Measurements from ENCODE around the gene ADIRF.
"Not testable (repeated sequence)": the region's sequence is repeated elsewhere in the genome, so short reads cannot be mapped to it uniquely, and the experiment has no call there.

Gene ADIRF

DNA sequence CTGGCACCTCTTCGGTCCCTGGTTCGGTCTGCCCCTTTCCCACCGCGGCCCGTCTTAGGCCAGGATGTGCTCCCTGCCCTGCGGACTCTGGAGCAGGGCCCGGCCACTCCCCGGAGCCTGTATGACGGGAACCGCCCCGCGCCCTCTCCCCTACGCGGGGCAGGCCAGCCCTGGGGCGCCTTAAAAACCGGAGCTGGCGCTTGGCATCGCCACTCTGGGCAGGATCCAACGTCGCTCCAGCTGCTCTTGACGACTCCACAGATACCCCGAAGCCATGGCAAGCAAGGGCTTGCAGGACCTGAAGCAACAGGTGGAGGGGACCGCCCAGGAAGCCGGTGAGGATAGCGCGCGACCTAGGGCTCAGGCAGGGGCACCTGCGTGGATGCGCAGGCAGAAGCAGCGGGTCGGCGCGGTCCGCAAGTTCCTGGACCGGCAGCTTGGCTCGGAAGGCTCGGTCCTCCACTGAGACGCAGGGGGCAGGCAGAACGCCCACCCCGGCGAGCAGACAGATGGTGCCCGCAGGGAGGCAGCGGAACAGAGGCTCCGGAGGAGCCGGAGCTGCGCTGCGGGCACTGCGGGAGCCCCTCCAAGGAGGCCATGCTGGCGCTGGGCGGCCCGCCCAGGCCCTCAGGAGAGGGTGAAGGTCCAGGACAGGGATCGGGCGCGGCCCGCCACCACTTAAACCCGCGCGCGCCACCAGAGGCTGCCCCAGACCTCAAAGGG is at the start of gene ADIRF:
Gene ADIRF, plus strand, starts transcription at position 212 of the 723 bp plus-strand sequence. Its CDS starts 63 bp downstream, at position 275.
- Mint-ChIP-seq H3K9me3 (no peaks in the 10 kb centered on the region), H3K4me1 (peaks cover 21% of the 10 kb centered on the region), H3K36me3 (no peaks in the 10 kb centered on the region), H3K27me3 (no peaks in the 10 kb centered on the region), H3K27ac (no peak within 1 kb of the TSS), H3K4me3 (no peak within 1 kb of the TSS)
- ATAC-seq (ENCODE audit: low read depth), result no peak
- no peak for DNase-seq (ENCODE audit: low spot score in 2 of 2)

DNA sequence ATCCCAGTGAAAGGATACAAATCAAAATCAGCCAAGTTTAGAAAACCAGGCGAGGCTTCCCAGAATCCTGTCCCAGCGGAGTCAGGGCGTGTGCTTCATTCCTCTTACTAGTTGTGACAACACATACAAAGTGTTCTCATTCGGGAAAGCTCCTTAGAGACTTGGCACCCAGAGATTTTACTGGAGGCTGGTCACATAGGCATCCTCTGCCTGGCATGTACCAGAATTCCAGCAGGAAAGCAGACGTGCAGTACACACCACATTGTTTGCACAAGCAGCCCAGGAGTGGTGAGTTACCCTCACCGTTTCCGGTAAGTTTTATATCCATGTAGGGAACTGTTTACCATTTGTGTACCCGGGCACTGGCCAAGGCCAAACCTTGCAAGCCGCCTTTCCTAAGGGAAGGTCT is 45.7 kb upstream of the ADIRF start:
- Mint-ChIP-seq H3K9me3 (no peaks in the 10 kb centered on the region), H3K4me3 (no peak overlapping the region), H3K36me3 (peaks cover 18% of the 10 kb centered on the region), H3K27ac (no peak overlapping the region), H3K4me1 (no peaks in the 10 kb centered on the region), H3K27me3 (no peaks in the 10 kb centered on the region)
- DNase-seq (ENCODE audit: low spot score in 2 of 2), result no peak
- no peak for ATAC-seq (ENCODE audit: low read depth)

DNA sequence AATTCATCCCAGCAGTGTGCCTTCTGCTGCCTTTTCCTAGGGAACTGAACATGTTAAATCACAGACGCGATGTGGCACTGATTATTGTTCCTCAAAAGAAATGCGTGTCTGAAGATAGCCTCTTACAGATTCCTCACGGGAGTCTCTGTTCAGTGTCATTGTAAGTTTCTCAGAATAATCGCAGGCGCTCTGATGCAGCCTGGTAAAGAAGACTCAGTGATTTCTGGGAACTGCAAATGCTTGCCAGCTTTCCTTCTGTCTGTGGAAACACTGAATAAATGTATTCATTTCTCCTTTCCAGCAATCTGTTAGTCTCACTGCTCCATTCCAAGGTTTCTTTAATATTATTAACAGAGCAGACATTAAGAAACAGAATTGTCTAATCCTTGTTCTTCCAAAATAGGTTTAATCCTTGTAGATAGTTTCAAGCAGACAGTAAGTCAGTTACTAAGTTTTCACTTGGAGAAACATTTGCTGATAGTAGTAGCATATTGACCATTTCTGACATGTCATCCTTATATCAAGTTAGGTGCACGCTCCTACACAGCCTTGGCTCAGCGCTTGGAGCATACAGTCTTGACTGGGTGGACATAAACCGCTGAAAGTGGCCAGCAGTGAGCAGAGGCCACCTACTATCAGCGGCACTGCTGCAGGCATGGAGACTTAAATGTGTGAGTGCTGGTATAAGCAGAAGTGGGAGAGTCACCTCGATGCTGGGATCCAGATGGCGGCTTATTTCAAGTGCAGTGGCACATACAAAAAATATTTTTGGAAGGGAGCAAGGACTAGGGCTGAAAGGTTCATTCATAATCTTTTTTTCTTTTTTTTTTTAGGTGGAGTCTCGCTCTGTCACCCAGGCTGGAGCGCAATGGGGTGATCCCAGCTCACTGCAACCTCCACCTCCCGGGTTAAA is 38.6 kb upstream of the ADIRF start:
- DNase-seq (ENCODE audit: low spot score in 2 of 2), result no peak
- Mint-ChIP-seq H3K9me3 (no peaks in the 10 kb centered on the region), H3K4me3 (no peak overlapping the region), H3K4me1 (no peaks in the 10 kb centered on the region), H3K27me3 (no peaks in the 10 kb centered on the region), H3K27ac (no peak overlapping the region), H3K36me3 (peaks cover 3% of the 10 kb centered on the region)
- ATAC-seq (ENCODE audit: low read depth), result no peak

DNA sequence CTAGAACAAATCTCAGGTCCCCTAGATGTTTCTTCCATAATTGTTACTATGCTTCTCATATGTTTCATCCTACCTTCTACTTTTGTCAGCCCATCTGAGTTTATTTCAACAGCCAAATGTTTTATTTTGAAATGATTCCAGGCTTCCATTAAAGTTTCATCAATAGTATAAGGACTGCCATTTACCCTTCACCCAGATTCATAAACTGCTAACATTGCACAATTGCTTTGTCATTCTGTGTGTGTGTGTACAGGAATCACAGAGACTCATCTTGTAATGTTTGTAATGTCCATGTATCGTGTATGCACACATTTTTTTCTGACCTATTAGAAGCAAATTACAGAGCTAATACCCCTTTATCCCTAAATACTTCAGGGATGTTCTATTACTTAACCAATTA is 36.4 kb upstream of the ADIRF start:
- no peaks in the 10 kb centered on the region for H3K4me1 Mint-ChIP-seq
- no peak overlapping the region for H3K4me3 Mint-ChIP-seq
- no peak overlapping the region for H3K27ac Mint-ChIP-seq
- no peaks in the 10 kb centered on the region for H3K9me3 Mint-ChIP-seq
- no peaks in the 10 kb centered on the region for H3K27me3 Mint-ChIP-seq
- DNase-seq (ENCODE audit: low spot score in 2 of 2), result no peak
- ATAC-seq (ENCODE audit: low read depth), result no peak
- H3K36me3 Mint-ChIP-seq, result peaks cover 3% of the 10 kb centered on the region

DNA sequence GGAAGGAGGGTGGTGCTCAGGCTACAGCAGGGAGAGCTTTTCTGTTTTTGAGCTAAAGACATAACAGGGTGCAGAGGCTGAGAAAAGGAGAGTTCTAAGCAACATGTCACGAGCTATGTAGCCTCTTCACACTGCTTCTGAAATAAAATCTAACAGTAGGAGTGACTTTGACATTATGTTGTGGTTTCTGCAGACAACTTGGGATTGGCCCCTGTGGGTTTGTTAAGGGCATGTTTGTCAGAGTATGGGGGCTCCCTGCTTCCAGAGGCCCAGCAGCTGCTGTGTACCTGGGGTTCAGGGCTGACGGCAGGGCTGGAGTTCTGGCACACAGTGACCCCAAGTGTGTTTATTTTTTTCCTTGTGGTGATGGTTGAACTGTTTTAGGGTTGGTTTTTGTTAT is 35.6 kb upstream of the ADIRF start:
- DNase-seq (ENCODE audit: low spot score in 2 of 2) (no peak), ATAC-seq (ENCODE audit: low read depth) (no peak)
- Mint-ChIP-seq H3K9me3 (no peaks in the 10 kb centered on the region), H3K27me3 (no peaks in the 10 kb centered on the region), H3K4me3 (no peak overlapping the region), H3K27ac (no peak overlapping the region), H3K4me1 (no peaks in the 10 kb centered on the region), H3K36me3 (peaks cover 3% of the 10 kb centered on the region)

DNA sequence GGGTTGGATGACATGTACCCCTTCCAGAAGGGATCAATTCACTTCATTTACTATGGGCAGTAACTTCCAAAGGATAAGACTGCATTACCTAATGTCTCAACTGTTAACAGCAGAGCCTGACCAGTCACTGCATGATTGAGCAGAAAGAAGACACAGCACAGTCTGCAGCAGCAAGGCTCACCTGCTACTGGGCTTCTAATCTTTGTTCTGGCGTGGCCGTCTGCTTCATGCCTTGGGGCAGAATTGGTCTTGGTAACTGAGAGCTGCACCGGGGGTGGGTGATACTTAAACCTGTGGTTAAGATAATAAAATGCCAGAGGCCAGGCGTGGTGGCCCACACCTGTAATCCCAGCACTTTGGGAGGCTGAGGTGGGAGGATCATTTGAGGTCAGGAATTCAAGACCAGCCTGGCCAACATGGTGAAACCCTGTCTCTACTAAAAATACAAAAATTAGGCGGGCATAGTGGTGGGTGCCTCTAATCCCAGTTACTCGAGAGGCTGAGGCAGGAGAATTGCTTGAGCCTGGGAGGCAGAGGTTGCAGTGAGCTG is 34.0 kb upstream of the ADIRF start:
- not testable (repeated sequence) for H3K27ac Mint-ChIP-seq, H3K9me3 Mint-ChIP-seq, H3K4me1 Mint-ChIP-seq

DNA sequence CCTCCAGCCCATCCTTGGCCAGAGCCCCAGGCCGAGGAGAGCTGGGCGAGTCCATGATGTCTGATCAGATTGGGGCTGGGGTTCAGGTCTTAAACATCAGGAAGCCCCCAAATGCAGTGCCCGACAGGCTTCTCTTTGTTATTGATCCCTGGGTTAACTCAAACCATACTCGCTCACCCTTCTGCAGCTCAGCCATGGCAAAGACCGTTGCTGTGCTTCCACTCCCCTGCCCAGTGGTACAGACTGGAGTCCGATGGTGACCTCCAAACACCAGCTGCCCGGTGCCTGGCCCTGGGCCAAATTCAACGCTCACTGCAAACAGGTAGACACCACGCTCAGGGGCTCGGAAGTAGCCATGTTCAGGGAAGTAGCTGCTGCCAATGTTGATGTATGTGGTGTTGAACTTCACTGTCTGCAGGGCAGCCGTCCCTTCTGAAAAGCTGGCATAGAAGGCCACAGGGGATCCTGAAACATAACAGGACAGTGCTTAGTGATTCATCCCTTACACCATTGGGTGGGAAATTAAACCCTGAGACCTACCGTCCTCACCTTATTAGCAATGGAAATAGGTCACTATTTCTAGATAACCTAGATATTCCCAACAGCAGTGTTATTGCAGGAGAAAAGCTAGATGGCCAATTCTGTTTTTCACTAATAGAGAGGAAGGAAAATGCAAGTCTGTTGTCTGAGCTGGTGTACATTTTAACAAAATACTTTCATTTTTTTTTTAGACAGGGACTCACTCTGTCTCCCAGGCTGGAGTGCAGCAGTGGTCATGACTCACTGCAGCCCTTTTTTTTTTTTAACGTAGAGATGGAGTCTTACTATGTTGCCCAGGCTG is 31.4 kb upstream of the ADIRF start:
- Mint-ChIP-seq H3K27ac (no peak overlapping the region), H3K27me3 (no peaks in the 10 kb centered on the region), H3K36me3 (no peaks in the 10 kb centered on the region), H3K4me3 (no peak overlapping the region), H3K4me1 (peaks cover 2% of the 10 kb centered on the region), H3K9me3 (no peaks in the 10 kb centered on the region)
- DNase-seq (ENCODE audit: low spot score in 2 of 2), result no peak
- ATAC-seq (ENCODE audit: low read depth), result no peak

More for the DNA sequence above, 34.0 kb upstream of the ADIRF start:
- not testable (repeated sequence) for H3K27me3 Mint-ChIP-seq; ATAC-seq (ENCODE audit: low read depth); DNase-seq (ENCODE audit: low spot score in 2 of 2); H3K36me3 Mint-ChIP-seq; H3K4me3 Mint-ChIP-seq

DNA sequence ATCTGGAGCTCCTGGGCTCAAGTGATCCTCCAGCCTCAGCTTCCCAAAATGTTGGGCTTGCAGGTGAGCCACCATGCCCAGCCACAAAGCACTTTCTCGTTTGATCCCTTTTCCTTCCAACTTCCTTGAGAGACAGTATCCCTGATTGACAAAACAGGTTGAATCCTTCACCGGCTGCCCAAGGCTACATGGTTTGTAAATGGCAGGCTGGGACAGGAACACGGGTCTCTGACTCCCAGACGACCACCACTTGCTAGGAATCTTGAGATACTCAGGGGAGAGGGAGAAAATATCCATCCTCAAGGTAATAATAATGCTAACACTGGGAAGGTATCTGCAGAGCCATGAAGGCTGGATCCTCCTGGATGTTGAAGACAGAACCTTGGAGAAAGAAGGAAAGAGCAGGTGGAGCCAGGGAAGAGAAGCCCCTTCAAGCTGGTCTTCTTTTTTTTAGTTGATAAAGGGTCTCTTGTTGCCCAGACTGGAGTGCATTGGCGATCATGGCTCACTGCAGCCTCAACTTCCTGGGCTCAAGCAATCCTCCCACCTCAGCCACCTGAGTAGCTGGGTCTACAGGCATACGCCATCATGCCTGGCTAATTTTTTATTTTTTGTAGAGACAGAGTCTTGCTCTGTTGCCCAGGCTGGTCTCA is 30.7 kb upstream of the ADIRF start:
- Mint-ChIP-seq H3K36me3 (no peaks in the 10 kb centered on the region), H3K4me1 (peaks cover 2% of the 10 kb centered on the region), H3K9me3 (no peaks in the 10 kb centered on the region), H3K4me3 (no peak overlapping the region), H3K27ac (no peak overlapping the region), H3K27me3 (no peaks in the 10 kb centered on the region)
- no peak for ATAC-seq (ENCODE audit: low read depth)
- no peak for DNase-seq (ENCODE audit: low spot score in 2 of 2)

DNA sequence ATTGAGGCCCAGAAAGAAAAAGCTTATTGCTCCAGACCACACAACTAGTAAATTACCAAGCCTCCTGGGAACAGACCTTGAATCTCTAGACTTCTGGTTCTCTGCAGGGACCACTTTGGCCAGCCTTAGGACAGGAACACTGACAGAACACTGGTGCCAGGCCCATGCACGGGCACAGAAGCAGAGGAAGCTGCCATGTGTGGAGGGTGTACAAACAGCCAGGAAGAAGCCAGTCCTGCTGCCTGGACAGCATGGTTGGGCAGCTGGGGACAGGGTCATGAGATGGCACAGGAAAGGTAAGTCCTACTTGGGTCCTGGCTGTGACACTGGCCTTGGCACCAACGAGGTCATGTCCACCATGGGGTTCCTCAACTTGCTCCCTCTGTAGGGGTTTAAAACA is 30.0 kb upstream of the ADIRF start:
- ATAC-seq (ENCODE audit: low read depth) (no peak), DNase-seq (ENCODE audit: low spot score in 2 of 2) (no peak)
- H3K27ac Mint-ChIP-seq, result no peak overlapping the region
- no peaks in the 10 kb centered on the region for H3K27me3 Mint-ChIP-seq
- peaks cover 2% of the 10 kb centered on the region for H3K4me1 Mint-ChIP-seq
- no peaks in the 10 kb centered on the region for H3K36me3 Mint-ChIP-seq
- H3K4me3 Mint-ChIP-seq, result no peak overlapping the region
- H3K9me3 Mint-ChIP-seq, result no peaks in the 10 kb centered on the region

DNA sequence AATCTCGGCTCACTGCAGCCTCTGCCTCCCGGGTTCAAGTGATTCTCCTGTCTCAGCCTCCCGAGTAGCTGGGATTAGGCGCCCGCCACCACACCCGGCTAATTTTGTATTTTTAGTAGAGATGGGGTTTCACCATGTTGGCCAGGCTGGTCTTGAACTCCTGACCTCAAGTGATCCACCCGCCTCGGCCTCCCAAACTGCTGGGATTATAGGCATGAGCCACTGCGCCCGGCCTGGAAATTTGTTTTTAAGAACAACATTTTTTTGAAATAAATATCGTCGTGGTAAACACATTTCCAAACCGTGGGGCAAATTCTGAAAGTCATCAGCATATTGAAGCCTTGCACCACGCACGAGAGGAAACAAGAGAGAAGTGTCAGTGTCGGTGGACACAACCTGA is 28.2 kb upstream of the ADIRF start:
- not testable (repeated sequence) for DNase-seq (ENCODE audit: low spot score in 2 of 2); ATAC-seq (ENCODE audit: low read depth); H3K9me3 Mint-ChIP-seq; H3K27ac Mint-ChIP-seq; H3K4me1 Mint-ChIP-seq; H3K4me3 Mint-ChIP-seq; H3K27me3 Mint-ChIP-seq; H3K36me3 Mint-ChIP-seq

DNA sequence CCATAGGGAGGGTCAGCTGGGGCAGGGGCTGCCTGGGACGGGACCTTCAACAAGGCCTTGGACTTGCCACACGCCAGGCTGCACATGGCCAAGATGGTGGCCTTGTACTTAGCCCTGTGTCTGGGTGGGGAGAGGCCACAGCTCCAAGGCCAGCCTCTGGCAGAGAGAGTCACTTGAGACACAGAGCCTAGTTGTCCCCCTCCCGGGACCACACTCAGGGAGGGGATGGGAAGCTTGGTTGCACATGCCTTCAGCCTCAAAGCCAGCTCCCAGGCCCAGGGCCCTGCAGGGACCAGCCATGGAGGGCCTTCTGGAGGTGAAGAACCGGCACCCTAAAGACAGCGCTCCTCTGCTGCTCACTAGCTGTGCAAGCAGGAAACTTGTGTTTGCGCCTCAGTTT is 27.6 kb upstream of the ADIRF start:
- H3K4me1 Mint-ChIP-seq, result peaks cover 2% of the 10 kb centered on the region
- no peaks in the 10 kb centered on the region for H3K9me3 Mint-ChIP-seq
- H3K36me3 Mint-ChIP-seq, result no peaks in the 10 kb centered on the region
- H3K27me3 Mint-ChIP-seq, result no peaks in the 10 kb centered on the region
- no peak overlapping the region for H3K4me3 Mint-ChIP-seq
- no peak for ATAC-seq (ENCODE audit: low read depth)
- no peak for DNase-seq (ENCODE audit: low spot score in 2 of 2)
- no peak overlapping the region for H3K27ac Mint-ChIP-seq

DNA sequence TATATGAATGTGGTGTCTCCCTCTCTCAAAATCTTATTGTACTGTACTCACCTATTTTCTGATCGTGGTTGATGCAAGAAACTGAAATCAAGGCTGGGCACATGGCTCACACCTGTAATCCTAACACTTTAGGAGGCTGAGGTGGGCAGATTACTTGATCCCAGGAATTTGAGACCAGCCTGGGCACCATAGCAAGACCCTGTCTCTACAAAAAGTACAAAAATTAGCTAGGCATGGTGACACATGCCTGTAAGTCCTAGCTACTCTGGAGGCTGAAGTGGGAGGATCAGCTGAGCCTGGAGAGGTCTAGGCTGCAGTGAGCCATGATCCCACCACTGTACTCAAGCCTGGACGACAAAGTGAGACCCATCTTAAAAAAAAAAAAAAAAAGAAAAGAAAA is 26.9 kb upstream of the ADIRF start:
- Mint-ChIP-seq H3K9me3 (no peaks in the 10 kb centered on the region), H3K4me3 (no peak overlapping the region), H3K27ac (no peak overlapping the region), H3K27me3 (no peaks in the 10 kb centered on the region), H3K36me3 (no peaks in the 10 kb centered on the region), H3K4me1 (peaks cover 2% of the 10 kb centered on the region)
- DNase-seq (ENCODE audit: low spot score in 2 of 2) (no peak), ATAC-seq (ENCODE audit: low read depth) (no peak)

DNA sequence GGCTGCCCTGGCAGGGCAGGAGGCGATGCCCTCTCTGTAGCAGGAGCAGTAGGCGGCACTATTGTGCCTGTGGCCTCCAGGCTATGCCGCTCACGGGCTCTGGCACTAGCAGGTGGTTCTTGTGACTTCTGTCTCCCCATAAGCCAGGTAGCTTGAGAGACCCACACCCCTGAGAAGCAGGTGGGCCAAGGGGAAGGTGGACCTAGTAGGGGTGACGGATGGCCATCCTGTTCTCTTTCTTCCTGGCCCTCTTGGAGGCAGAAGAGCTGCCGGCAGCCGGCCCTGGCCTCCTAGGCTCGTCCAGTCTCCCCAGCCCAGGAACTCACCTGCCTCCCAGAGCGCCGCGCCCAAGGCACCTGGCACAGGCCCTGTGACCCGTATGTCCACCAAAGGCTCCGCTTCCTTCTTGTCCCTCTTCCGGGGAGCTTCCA is 26.3 kb upstream of the ADIRF start:
- no peak for DNase-seq (ENCODE audit: low spot score in 2 of 2)
- Mint-ChIP-seq H3K27ac (no peak overlapping the region), H3K4me3 (no peak overlapping the region), H3K9me3 (no peaks in the 10 kb centered on the region), H3K27me3 (peaks cover 5% of the 10 kb centered on the region), H3K36me3 (no peaks in the 10 kb centered on the region), H3K4me1 (peaks cover 2% of the 10 kb centered on the region)
- no peak for ATAC-seq (ENCODE audit: low read depth)
